Neutrophil (primary cell): ENCODE measurements around the gene BRIP1.

ENCODE experiments used
- H3K27ac ChIP-seq: fragments of 200-600 bp; sonication (generic); 2 replicates; pipeline ENCODE4 v1.5.1; 2016; ENCODE audit warnings: mild to moderate bottlenecking, moderate library complexity
- H3K27me3 ChIP-seq: fragments of 200-600 bp; sonication (generic); 2 replicates; pipeline ENCODE4 v1.6.0; 2016; ENCODE audit warnings: mild to moderate bottlenecking
- H3K36me3 ChIP-seq: fragments of 200-600 bp; sonication (generic); 2 replicates; pipeline ENCODE4 v1.5.1; 2017
- H3K4me1 ChIP-seq, 2 experiments: fragments of 200-600 bp in 1 of 2; sonication (generic) in 1 of 2; 1 replicate in 1 of 2; 2 replicates in 1 of 2; pipeline versions ENCODE4 v1.5.1 to v1.6.1; 2013 to 2016; ENCODE audit warnings: low read depth in 1 of 2, low read length in 1 of 2, mild to moderate bottlenecking in 1 of 2, moderate library complexity in 1 of 2; ENCODE audit not compliant: control insufficient read depth in 1 of 2, insufficient read depth in 1 of 2
- H3K4me3 ChIP-seq, 2 experiments: fragments of 200-600 bp in 1 of 2; sonication (generic) in 1 of 2; 1 replicate in 1 of 2; 2 replicates in 1 of 2; pipeline ENCODE4 v1.5.1; 2013 to 2016; ENCODE audit warnings: low read depth in 1 of 2, low read length in 1 of 2, mild to moderate bottlenecking in 1 of 2, moderate library complexity in 1 of 2
- H3K9me3 ChIP-seq: fragments of 200-600 bp; sonication (generic); 2 replicates; pipeline ENCODE4 v1.5.1; 2016
- TF ChIP-seq, protein P1 (sequence below): fragments of 200-600 bp; sonication (generic); IDR thresholded peaks from 2 replicates; pipeline ENCODE4 v1.5.1; 2016; ENCODE audit warnings: antibody characterized with exemption

Gene BRIP1

GRCh38 chr17:61878984-61879612 is 15.8 kb upstream of the BRIP1 start:
- H3K4me3 ChIP-seq = no peak overlapping the region
- no peaks in the 10 kb centered on the region for H3K27me3 ChIP-seq
- H3K4me1 ChIP-seq = peaks cover 0 to 12% of the 10 kb centered on the region in 2 experiments
- H3K9me3 ChIP-seq = no peaks in the 10 kb centered on the region
- H3K27ac ChIP-seq = no peak overlapping the region
- TF ChIP-seq, protein P1, sequence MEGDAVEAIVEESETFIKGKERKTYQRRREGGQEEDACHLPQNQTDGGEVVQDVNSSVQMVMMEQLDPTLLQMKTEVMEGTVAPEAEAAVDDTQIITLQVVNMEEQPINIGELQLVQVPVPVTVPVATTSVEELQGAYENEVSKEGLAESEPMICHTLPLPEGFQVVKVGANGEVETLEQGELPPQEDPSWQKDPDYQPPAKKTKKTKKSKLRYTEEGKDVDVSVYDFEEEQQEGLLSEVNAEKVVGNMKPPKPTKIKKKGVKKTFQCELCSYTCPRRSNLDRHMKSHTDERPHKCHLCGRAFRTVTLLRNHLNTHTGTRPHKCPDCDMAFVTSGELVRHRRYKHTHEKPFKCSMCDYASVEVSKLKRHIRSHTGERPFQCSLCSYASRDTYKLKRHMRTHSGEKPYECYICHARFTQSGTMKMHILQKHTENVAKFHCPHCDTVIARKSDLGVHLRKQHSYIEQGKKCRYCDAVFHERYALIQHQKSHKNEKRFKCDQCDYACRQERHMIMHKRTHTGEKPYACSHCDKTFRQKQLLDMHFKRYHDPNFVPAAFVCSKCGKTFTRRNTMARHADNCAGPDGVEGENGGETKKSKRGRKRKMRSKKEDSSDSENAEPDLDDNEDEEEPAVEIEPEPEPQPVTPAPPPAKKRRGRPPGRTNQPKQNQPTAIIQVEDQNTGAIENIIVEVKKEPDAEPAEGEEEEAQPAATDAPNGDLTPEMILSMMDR = no peak
- H3K36me3 ChIP-seq = peaks cover 46% of the 10 kb centered on the region

DNA sequence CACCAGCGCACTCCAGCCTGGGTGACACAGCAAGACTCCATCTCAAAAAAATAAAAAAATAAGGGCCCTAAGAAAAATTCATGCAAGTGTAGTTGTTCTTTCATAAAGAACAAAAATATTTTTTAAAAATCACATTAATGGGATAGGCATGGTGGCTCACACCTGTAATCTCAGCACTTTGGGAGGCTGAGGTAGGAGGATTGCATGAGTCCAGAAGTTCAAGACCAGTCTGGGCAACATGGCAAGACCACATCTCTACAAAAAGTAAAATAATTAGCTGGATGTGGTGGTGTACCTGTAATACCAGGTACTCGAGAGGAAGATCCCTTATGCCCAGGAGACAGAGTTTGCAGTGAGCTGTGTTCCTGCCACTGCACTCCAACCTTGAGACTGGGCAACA is 15.2 kb upstream of the BRIP1 start:
- Histone ChIP-seq H3K4me1 (peaks cover 0 to 12% of the 10 kb centered on the region in 2 experiments), H3K4me3 (no peak overlapping the region), H3K27ac (no peak overlapping the region), H3K9me3 (no peaks in the 10 kb centered on the region), H3K36me3 (peaks cover 43% of the 10 kb centered on the region), H3K27me3 (no peaks in the 10 kb centered on the region)
- TF ChIP-seq, protein P1 = no peak

GRCh38 chr17:61877837-61878236 is 14.5 kb upstream of the BRIP1 start:
- H3K36me3 ChIP-seq = peaks cover 36% of the 10 kb centered on the region
- H3K27ac ChIP-seq = no peak overlapping the region
- H3K4me3 ChIP-seq = no peak overlapping the region
- peaks cover 0 to 12% of the 10 kb centered on the region in 2 experiments for H3K4me1 ChIP-seq
- TF ChIP-seq, protein P1 = no peak
- H3K9me3 ChIP-seq = no peaks in the 10 kb centered on the region
- no peaks in the 10 kb centered on the region for H3K27me3 ChIP-seq

DNA sequence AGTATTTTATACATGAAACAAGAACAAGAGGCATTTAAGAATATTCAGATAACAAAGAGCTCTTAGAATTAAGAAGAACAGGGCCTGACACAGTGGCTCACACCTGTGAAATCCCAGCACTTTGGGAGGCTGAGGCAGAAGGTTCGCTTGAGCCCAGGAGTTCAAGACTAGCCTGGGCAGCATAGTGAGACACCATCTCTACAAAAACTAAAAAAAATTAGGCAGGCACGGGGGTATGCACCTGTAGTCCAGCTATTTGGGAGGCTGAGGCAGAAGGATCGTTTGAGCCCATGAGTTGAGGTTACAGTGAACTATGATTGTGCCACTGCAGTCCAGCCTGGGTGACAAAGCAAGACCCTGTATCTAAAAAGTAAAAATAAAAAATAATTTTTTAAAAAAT is 12.5 kb upstream of the BRIP1 start:
- no peak overlapping the region for H3K27ac ChIP-seq
- no peak overlapping the region for H3K4me3 ChIP-seq
- TF ChIP-seq, protein P1 = no peak
- peaks cover 0 to 12% of the 10 kb centered on the region in 2 experiments for H3K4me1 ChIP-seq
- no peaks in the 10 kb centered on the region for H3K27me3 ChIP-seq
- H3K36me3 ChIP-seq = peaks cover 35% of the 10 kb centered on the region
- H3K9me3 ChIP-seq = no peaks in the 10 kb centered on the region

DNA sequence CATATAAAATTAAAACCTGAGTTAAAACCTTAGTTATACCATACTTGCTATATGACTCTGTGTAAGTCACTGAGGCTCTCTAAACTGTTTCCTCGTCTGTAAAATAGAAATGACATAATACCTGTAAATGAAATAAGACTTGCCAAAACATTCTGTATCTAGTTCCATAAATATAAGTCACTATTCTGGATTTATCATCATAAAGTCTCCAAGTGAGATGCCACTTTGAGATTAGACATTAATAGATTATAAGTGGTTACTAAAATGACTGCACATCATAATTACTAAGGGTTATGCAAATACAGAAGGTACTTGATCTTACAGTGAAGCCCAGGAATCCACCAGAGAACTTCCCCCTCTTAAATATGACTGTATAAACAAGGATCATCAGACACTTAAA is 12.0 kb upstream of the BRIP1 start:
- Histone ChIP-seq H3K9me3 (no peaks in the 10 kb centered on the region), H3K27me3 (no peaks in the 10 kb centered on the region), H3K36me3 (peaks cover 29% of the 10 kb centered on the region), H3K4me3 (no peak overlapping the region), H3K4me1 (peaks cover 0 to 12% of the 10 kb centered on the region in 2 experiments), H3K27ac (no peak overlapping the region)
- TF ChIP-seq, protein P1 = no peak
